H9 (cell line): Measurements from ENCODE around the gene PPCDC. TPM values are rescaled to one million over a fixed set of nuclear protein-coding genes. Genes with fewer than 3 reads are reported as not detected.

Experiments
- DNase-seq: peaks from one replicate; pipeline ENCODE4 v3.0.0-alpha.2; 2017
- H2AFZ ChIP-seq: one replicate; pipeline ENCODE4 v1.6.1; 2013; ENCODE audit warnings: mild to moderate bottlenecking, low read length, control low read depth, moderate library complexity
- H2AK5ac ChIP-seq: 2 replicates; pipeline ENCODE4 v1.6.1; 2013; ENCODE audit warnings: low read length, control low read depth, mixed read lengths; ENCODE audit not compliant: insufficient read length
- H2BK120ac ChIP-seq: one replicate; pipeline ENCODE4 v1.6.1; 2013; ENCODE audit warnings: low read depth, mild to moderate bottlenecking, low read length, control low read depth, inconsistent platforms; ENCODE audit not compliant: poor library complexity, severe bottlenecking
- H2BK12ac ChIP-seq: 2 replicates; pipeline ENCODE4 v1.6.1; 2013; ENCODE audit warnings: low read length, control low read depth, mixed read lengths, low read depth; ENCODE audit not compliant: insufficient read length
- H2BK15ac ChIP-seq: 2 replicates; pipeline ENCODE4 v1.6.1; 2013; ENCODE audit warnings: low read depth, low read length, control low read depth
- H2BK20ac ChIP-seq: one replicate; pipeline ENCODE4 v1.6.1; 2013; ENCODE audit warnings: low read depth, mild to moderate bottlenecking, low read length, control low read depth, inconsistent platforms; ENCODE audit not compliant: poor library complexity, severe bottlenecking
- H2BK5ac ChIP-seq: 2 replicates; pipeline ENCODE4 v1.6.1; 2013; ENCODE audit warnings: low read length, control low read depth, mixed read lengths; ENCODE audit not compliant: insufficient read length
- H3K14ac ChIP-seq: 2 replicates; pipeline ENCODE4 v1.6.1; 2013; ENCODE audit warnings: low read length, control low read depth; ENCODE audit not compliant: insufficient read depth
- H3K18ac ChIP-seq: 2 replicates; pipeline ENCODE4 v1.6.1; 2013; ENCODE audit warnings: low read depth, mild to moderate bottlenecking, mixed read lengths, low read length, control low read depth; ENCODE audit not compliant: insufficient read length
- H3K23ac ChIP-seq: 2 replicates; pipeline ENCODE4 v1.6.1; 2013; ENCODE audit warnings: low read length, control low read depth, mixed read lengths, low read depth; ENCODE audit not compliant: insufficient read length
- H3K23me2 ChIP-seq: 2 replicates; pipeline ENCODE4 v1.6.1; 2013; ENCODE audit warnings: low read depth, mild to moderate bottlenecking, mixed read lengths, low read length, control low read depth; ENCODE audit not compliant: insufficient read length, poor library complexity, severe bottlenecking
- H3K27ac ChIP-seq: 2 replicates; pipeline ENCODE4 v1.5.1; 2013; ENCODE audit warnings: low read length, control low read depth, mixed read lengths, low read depth; ENCODE audit not compliant: insufficient read length
- H3K27me3 ChIP-seq: 2 replicates; pipeline ENCODE4 v1.6.1; 2013; ENCODE audit warnings: low read length, control low read depth, inconsistent platforms; ENCODE audit not compliant: insufficient read depth
- H3K4ac ChIP-seq: 2 replicates; pipeline ENCODE4 v1.6.1; 2013; ENCODE audit warnings: low read depth, mild to moderate bottlenecking, control low read depth, inconsistent platforms, low read length, moderate library complexity
- H3K4me1 ChIP-seq: 2 replicates; pipeline ENCODE4 v1.6.1; 2013; ENCODE audit warnings: low read length, control low read depth, inconsistent platforms; ENCODE audit not compliant: insufficient read depth
- H3K4me2 ChIP-seq: 2 replicates; pipeline ENCODE4 v1.6.1; 2013; ENCODE audit warnings: low read length, control low read depth, mixed read lengths; ENCODE audit not compliant: insufficient read length, insufficient read depth
- H3K56ac ChIP-seq: 2 replicates; pipeline ENCODE4 v1.6.1; 2013; ENCODE audit warnings: low read depth, mild to moderate bottlenecking, mixed read lengths, low read length, control low read depth; ENCODE audit not compliant: insufficient read length
- H3K79me1 ChIP-seq: 2 replicates; pipeline ENCODE4 v1.6.1; 2013; ENCODE audit warnings: low read depth, mild to moderate bottlenecking, moderate library complexity, low read length, control low read depth, inconsistent platforms; ENCODE audit not compliant: insufficient read depth, poor library complexity, severe bottlenecking
- H3K79me2 ChIP-seq: 2 replicates; pipeline ENCODE4 v1.6.1; 2013; ENCODE audit warnings: low read length, control low read depth, inconsistent platforms; ENCODE audit not compliant: insufficient read depth
- H3K9ac ChIP-seq: 2 replicates; pipeline ENCODE4 v1.6.1; 2013; ENCODE audit warnings: low read length, control low read depth, mixed read lengths; ENCODE audit not compliant: insufficient read length; ENCODE audit errors: extremely low read depth
- H3K9me3 ChIP-seq: one replicate; pipeline ENCODE4 v1.6.1; 2013; ENCODE audit warnings: low read depth, low read length, inconsistent platforms; ENCODE audit not compliant: control insufficient read depth
- H3T11ph ChIP-seq: one replicate; pipeline ENCODE4 v1.6.1; 2013; ENCODE audit warnings: mild to moderate bottlenecking, low read length, control low read depth, inconsistent platforms
- H4K20me1 ChIP-seq: one replicate; pipeline ENCODE4 v1.6.1; 2013; ENCODE audit not compliant: control insufficient read depth, insufficient read length, insufficient read depth
- H4K5ac ChIP-seq: 2 replicates; pipeline ENCODE4 v1.6.1; 2013; ENCODE audit warnings: low read depth, mild to moderate bottlenecking, mixed read lengths, low read length, control low read depth; ENCODE audit not compliant: insufficient read length
- H4K8ac ChIP-seq: replicated peaks from 2 replicates; pipeline ENCODE4 v1.6.1; 2013; ENCODE audit warnings: low read length, control low read depth, mixed read lengths, low read depth; ENCODE audit not compliant: insufficient read length
- H4K91ac ChIP-seq: 2 replicates; pipeline ENCODE4 v1.6.1; 2013; ENCODE audit warnings: low read depth, mild to moderate bottlenecking, moderate library complexity, mixed read lengths, low read length, control low read depth; ENCODE audit not compliant: insufficient read length
- H3K27ac Mint-ChIP-seq, 3 experiments: 2 replicates in 2 of 3; 3 replicates in 1 of 3; pipeline ENCODE4 v1.8.0; 2020 to 2021; ENCODE audit warnings: mixed read lengths in 3 of 3, mild to moderate bottlenecking in 1 of 3, moderate library complexity in 1 of 3
- H3K27me3 Mint-ChIP-seq: 2 replicates; pipeline ENCODE4 v1.8.0; 2021; ENCODE audit warnings: low read depth, mild to moderate bottlenecking, moderate library complexity, mixed read lengths
- H3K36me3 Mint-ChIP-seq, 3 experiments: 2 replicates in 2 of 3; 3 replicates in 1 of 3; pipeline ENCODE4 v1.8.0; 2020 to 2021; ENCODE audit warnings: low read depth in 3 of 3, mixed read lengths in 3 of 3; ENCODE audit not compliant: insufficient read depth in 1 of 3
- H3K4me1 Mint-ChIP-seq, 2 experiments: 2 replicates each; pipeline ENCODE4 v1.8.0; 2020; ENCODE audit warnings: mixed read lengths in 2 of 2
- H3K4me3 Mint-ChIP-seq, 2 experiments: 2 replicates in 1 of 2; 3 replicates in 1 of 2; pipeline ENCODE4 v1.8.0; 2020 to 2021; ENCODE audit warnings: mild to moderate bottlenecking in 2 of 2, mixed read lengths in 2 of 2, moderate library complexity in 1 of 2
- H3K9me3 Mint-ChIP-seq, 2 experiments: 2 replicates in 1 of 2; 3 replicates in 1 of 2; pipeline ENCODE4 v1.8.0; 2020; ENCODE audit warnings: mild to moderate bottlenecking in 2 of 2, mixed read lengths in 2 of 2, moderate library complexity in 1 of 2
- WGBS: extraction: QIAGEN DNeasy Blood & Tissue Kit; methylation state at CpG from one replicate; pipeline ENCODE4 v1.1.7; 2013; ENCODE audit warnings: missing lambda C conversion rate, low lambda C conversion rate, mixed read lengths; ENCODE audit not compliant: insufficient read length; ENCODE audit errors: extremely low coverage; 5-methylcytosine and 5-hydroxymethylcytosine counted together
- total RNA-seq: library from RNA; stranded (reverse); gene quantifications from 2 replicates; pipeline ENCODE4 v1.2.1, GENCODE V29; 2021
- TF ChIP-seq, protein P1 (sequence below): fragments of 200-600 bp; sonication (generic); conservative IDR thresholded peaks from 3 replicates; pipeline ENCODE4 v1.8.0; 2021; ENCODE audit warnings: antibody characterized with exemption, mild to moderate bottlenecking

Gene PPCDC
- total RNA-seq, 1 experiment from 2014 or later = 17.6 TPM

DNA sequence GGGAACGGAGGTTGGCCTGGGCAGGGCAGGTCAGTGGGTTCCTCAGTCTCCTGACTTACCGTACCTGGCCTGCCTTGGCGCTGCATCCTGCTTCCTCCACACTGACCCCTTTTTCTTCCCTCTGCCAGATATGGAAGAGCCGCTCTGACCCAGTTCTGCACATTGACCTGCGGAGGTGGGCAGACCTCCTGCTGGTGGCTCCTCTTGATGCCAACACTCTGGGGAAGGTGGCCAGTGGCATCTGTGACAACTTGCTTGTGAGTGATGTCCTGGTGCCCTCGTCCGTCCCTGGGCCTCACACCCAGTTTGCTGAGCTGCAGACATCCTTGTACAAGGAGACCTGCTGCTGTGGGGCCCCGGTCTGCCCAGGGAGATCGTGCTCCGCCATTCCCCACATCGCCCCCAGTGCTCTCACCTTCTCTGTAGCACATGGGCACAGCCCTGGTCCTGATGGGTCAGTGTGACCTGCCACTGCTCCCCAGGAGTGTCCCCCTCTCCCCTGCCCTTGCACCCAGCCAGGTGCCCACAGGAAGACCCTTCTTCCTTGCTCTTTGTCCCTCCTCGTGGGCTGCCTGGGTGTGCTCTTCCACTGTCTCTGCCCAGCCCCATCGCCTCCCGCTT, 21.0 kb downstream of the PPCDC start:
- Mint-ChIP-seq H3K27ac (peak overlapping the region in 1 of 3 experiments; percentile 59; a peak in 1 of 7 replicates), H3K4me1 (peaks cover 3 to 11% of the 10 kb centered on the region in 2 experiments; a peak in 3 of 4 replicates), H3K36me3 (peaks cover 15 to 38% (median 23%) of the 10 kb centered on the region in 3 experiments; a peak in 6 of 7 replicates), H3K9me3 (no peaks in the 10 kb centered on the region), H3K27me3 (no peaks in the 10 kb centered on the region), H3K4me3 (no peak overlapping the region)
- no peak overlapping the region for H2BK5ac ChIP-seq
- no peaks in the 10 kb centered on the region for H3K79me2 ChIP-seq
- H2BK12ac ChIP-seq = no peak overlapping the region
- H4K20me1 ChIP-seq = no peaks in the 10 kb centered on the region
- no peak overlapping the region for H4K5ac ChIP-seq
- no peaks in the 10 kb centered on the region for H3K4me1 ChIP-seq
- no peaks in the 10 kb centered on the region for H3K79me1 ChIP-seq
- H2BK120ac ChIP-seq = no peak overlapping the region
- no peak overlapping the region for H4K91ac ChIP-seq
- TF ChIP-seq, protein P1, sequence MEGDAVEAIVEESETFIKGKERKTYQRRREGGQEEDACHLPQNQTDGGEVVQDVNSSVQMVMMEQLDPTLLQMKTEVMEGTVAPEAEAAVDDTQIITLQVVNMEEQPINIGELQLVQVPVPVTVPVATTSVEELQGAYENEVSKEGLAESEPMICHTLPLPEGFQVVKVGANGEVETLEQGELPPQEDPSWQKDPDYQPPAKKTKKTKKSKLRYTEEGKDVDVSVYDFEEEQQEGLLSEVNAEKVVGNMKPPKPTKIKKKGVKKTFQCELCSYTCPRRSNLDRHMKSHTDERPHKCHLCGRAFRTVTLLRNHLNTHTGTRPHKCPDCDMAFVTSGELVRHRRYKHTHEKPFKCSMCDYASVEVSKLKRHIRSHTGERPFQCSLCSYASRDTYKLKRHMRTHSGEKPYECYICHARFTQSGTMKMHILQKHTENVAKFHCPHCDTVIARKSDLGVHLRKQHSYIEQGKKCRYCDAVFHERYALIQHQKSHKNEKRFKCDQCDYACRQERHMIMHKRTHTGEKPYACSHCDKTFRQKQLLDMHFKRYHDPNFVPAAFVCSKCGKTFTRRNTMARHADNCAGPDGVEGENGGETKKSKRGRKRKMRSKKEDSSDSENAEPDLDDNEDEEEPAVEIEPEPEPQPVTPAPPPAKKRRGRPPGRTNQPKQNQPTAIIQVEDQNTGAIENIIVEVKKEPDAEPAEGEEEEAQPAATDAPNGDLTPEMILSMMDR = no peak
- H3K56ac ChIP-seq = no peak overlapping the region
- DNase-seq = no peak
- H2AFZ ChIP-seq = no peak overlapping the region
- H3K27ac ChIP-seq = no peak overlapping the region
- no peak overlapping the region for H3K4me2 ChIP-seq
- H3K18ac ChIP-seq = no peak overlapping the region
- WGBS = no CpG with 5 or more reads among the region's 14 CpGs
- no peak overlapping the region for H3K23ac ChIP-seq
- no peak overlapping the region for H3K14ac ChIP-seq
- no peaks in the 10 kb centered on the region for H3K23me2 ChIP-seq
- H2BK20ac ChIP-seq = no peak overlapping the region
- no peak overlapping the region for H2AK5ac ChIP-seq
- H3K27me3 ChIP-seq = no peaks in the 10 kb centered on the region
- no peak overlapping the region for H3K4ac ChIP-seq
- H3T11ph ChIP-seq = no peak overlapping the region
- H2BK15ac ChIP-seq = no peak overlapping the region
- no peak overlapping the region for H4K8ac ChIP-seq
- no peak overlapping the region for H3K9ac ChIP-seq
- H3K9me3 ChIP-seq = no peaks in the 10 kb centered on the region
